PC-3 (cell line): Measurements from ENCODE around the gene NR2C2AP.

Source experiments
- CTCF ChIP-seq: fragments of 300-600 bp; sonication (generic); conservative IDR thresholded peaks from 2 replicates; pipeline ENCODE4 v1.5.1; 2017; ENCODE audit warnings: antibody characterized with exemption, low read depth, mild to moderate bottlenecking, low read length
- EZH2 ChIP-seq: fragments of 300-600 bp; sonication (generic); IDR thresholded peaks from one replicate; pipeline ENCODE4 v1.6.1; 2017; ENCODE audit warnings: antibody characterized with exemption, mild to moderate bottlenecking, low read length; ENCODE audit not compliant: unreplicated experiment
- EZH2phosphoT487 ChIP-seq: fragments of 300-600 bp; sonication (generic); IDR thresholded peaks from 2 replicates; pipeline ENCODE4 v1.6.1; 2018; ENCODE audit warnings: mild to moderate bottlenecking, antibody characterized with exemption, low read length, borderline replicate concordance

GRCh38 chr19:19159534-19159933, 43.7 kb downstream of the NR2C2AP start:
- TF ChIP-seq EZH2phosphoT487 (no peak), EZH2 (no peak), CTCF (no peak)
